Measurements from ENCODE around the gene RUNX3. TPM values are rescaled to one million over a fixed set of nuclear protein-coding genes. Genes with fewer than 3 reads are reported as not detected.

The RUNX3 gene
- total and polyA plus RNA-seq, 2 donors from 2014 or later = 0.47 to 7.9 TPM

- H3K4me1 ChIP-seq (ENCODE audit: control insufficient read depth in 2 of 3, insufficient read depth in 2 of 3, low read depth in 1 of 3, low read length in 3 of 3) = no peaks in the 10 kb centered on the region
- intact Hi-C loops (cut with DNase I) = no loop called here
- FAIRE-seq = no peak
These were observed 57.8 kb downstream of the RUNX3 start for GRCh38 chr1:24872061-24872850.

DNA sequence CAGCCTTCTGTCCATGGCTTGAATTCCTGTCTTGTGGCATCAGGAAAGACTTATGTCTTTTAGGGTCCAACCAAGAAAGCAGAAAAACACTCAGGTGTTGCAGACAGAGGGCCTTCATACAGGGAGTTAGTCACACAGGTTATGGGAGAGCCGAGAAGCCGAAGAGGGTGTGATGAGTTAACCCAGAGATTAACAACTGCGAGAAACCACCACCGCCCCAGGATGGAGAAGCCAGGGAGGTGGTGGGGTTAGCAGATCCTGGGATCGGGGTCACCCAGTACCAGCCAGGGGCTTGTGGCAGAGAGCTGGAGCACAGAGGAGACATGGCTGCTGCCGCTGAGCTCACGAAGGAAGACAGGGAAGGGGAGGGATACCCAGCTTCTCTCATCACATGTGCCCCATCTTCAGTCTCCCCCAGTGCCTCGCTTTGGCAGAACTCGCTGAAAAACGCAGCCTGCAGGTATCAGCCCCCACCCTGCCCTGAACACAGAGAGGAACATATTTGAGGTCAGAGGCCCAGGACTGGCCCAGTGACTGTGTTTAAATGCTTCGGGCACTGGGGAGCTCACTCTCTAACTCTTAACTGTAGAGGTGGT, 58.7 kb downstream of the RUNX3 start:
- intact Hi-C loops (cut with DNase I) = no loop called here

More at GRCh38 chr1:24872061-24872850, 57.8 kb downstream of the RUNX3 start:
- Histone ChIP-seq H3K9ac (ENCODE audit: low read length in 3 of 3) (no peak overlapping the region), H3K36me3 (ENCODE audit: control insufficient read depth in 2 of 3, insufficient read depth in 3 of 3, low read length in 3 of 3) (no peaks in the 10 kb centered on the region), H3K4me3 (ENCODE audit: low read length in 3 of 3) (no peak overlapping the region), H3K9me3 (ENCODE audit: control insufficient read depth in 2 of 3, insufficient read depth in 1 of 3, low read length in 3 of 3) (no peaks in the 10 kb centered on the region), H3K27ac (ENCODE audit: low read depth in 2 of 2, low read length in 2 of 2) (no peak overlapping the region), H3K27me3 (ENCODE audit: control insufficient read depth, insufficient read depth, low read length) (no peaks in the 10 kb centered on the region)
- peak in 1 of 5 donors; percentile 17 for DNase-seq
- TF ChIP-seq CTCF (IDR thresholded peaks at IDR 0.05; ENCODE audit: borderline replicate concordance, extremely low read depth, insufficient read depth) = no peak

GRCh38 chr1:24870551-24871195, 59.4 kb downstream of the RUNX3 start:
- Histone ChIP-seq H3K36me3 (ENCODE audit: control insufficient read depth in 2 of 3, insufficient read depth in 3 of 3, low read length in 3 of 3) (no peaks in the 10 kb centered on the region), H3K9ac (ENCODE audit: low read length in 3 of 3) (no peak overlapping the region), H3K9me3 (ENCODE audit: control insufficient read depth in 2 of 3, insufficient read depth in 1 of 3, low read length in 3 of 3) (no peaks in the 10 kb centered on the region), H3K4me1 (ENCODE audit: control insufficient read depth in 2 of 3, insufficient read depth in 2 of 3, low read depth in 1 of 3, low read length in 3 of 3) (no peaks in the 10 kb centered on the region), H3K27me3 (ENCODE audit: control insufficient read depth, insufficient read depth, low read length) (no peaks in the 10 kb centered on the region), H3K4me3 (ENCODE audit: low read length in 3 of 3) (no peak overlapping the region), H3K27ac (ENCODE audit: low read depth in 2 of 2, low read length in 2 of 2) (no peak overlapping the region)
- DNase-seq (peak in 1 of 5 donors; percentile 28), FAIRE-seq (no peak)
- intact Hi-C loops (cut with DNase I) = no loop called here
- no peak for TF ChIP-seq CTCF (IDR thresholded peaks at IDR 0.05; ENCODE audit: borderline replicate concordance, extremely low read depth, insufficient read depth)

More for the DNA sequence above, 58.7 kb downstream of the RUNX3 start:
- FAIRE-seq (no peak), DNase-seq (peak in 1 of 5 donors; percentile 1)
- Histone ChIP-seq H3K36me3 (ENCODE audit: control insufficient read depth in 2 of 3, insufficient read depth in 3 of 3, low read length in 3 of 3) (no peaks in the 10 kb centered on the region), H3K9me3 (ENCODE audit: control insufficient read depth in 2 of 3, insufficient read depth in 1 of 3, low read length in 3 of 3) (no peaks in the 10 kb centered on the region), H3K4me1 (ENCODE audit: control insufficient read depth in 2 of 3, insufficient read depth in 2 of 3, low read depth in 1 of 3, low read length in 3 of 3) (no peaks in the 10 kb centered on the region), H3K4me3 (ENCODE audit: low read length in 3 of 3) (no peak overlapping the region), H3K27ac (ENCODE audit: low read depth in 2 of 2, low read length in 2 of 2) (no peak overlapping the region), H3K9ac (ENCODE audit: low read length in 3 of 3) (no peak overlapping the region), H3K27me3 (ENCODE audit: control insufficient read depth, insufficient read depth, low read length) (no peaks in the 10 kb centered on the region)
- no peak for TF ChIP-seq CTCF (IDR thresholded peaks at IDR 0.05; ENCODE audit: borderline replicate concordance, extremely low read depth, insufficient read depth)
